Mucosa of descending colon (tissue), 3 donors: ENCODE data around the gene SMIM34. TPM values are rescaled to one million over a fixed set of nuclear protein-coding genes. Genes with fewer than 3 reads are reported as not detected.
"Not testable (repeated sequence)": the region's sequence is repeated elsewhere in the genome, so short reads cannot be mapped to it uniquely, and the experiment has no call there.

Experiments used
- ATAC-seq: fragments of 200-7000 bp; cut with Tn5 transposase; one replicate; pipeline ENCODE4 v1.9.1; 2020; ENCODE audit warnings: mild to moderate bottlenecking, moderate library complexity
- DNase-seq, 3 donors: peaks; one replicate each; pipeline ENCODE4 v3.0.0-alpha.2; 2020
- H3K36me3 ChIP-seq: fragments of 200-600 bp; one replicate; pipeline ENCODE4 v1.8.0; 2021; ENCODE audit warnings: low read depth, mild to moderate bottlenecking
- H3K4me1 ChIP-seq: fragments of 200-600 bp; one replicate; pipeline ENCODE4 v1.8.0; 2021; ENCODE audit warnings: low read depth, mild to moderate bottlenecking
- H3K4me3 ChIP-seq: fragments of 200-600 bp; one replicate; pipeline ENCODE4 v1.8.0; 2021; ENCODE audit warnings: mild to moderate bottlenecking
- H3K9me3 ChIP-seq: fragments of 200-600 bp; one replicate; pipeline ENCODE4 v1.8.0; 2021; ENCODE audit warnings: mild to moderate bottlenecking
- intact Hi-C, 2 donors: fragments of 100-400 bp; cut with DNase I in 1 of 2; cut with micrococcal nuclease in 1 of 2; formaldehyde crosslinking; loops; one replicate each; pipeline versions ENCODE4 v1.11.0 to v1.11.1; 2022; cut with DNase I, micrococcal nuclease
- long read RNA-seq, 2 donors: library from polyadenylated mRNA; unstranded; transcript quantifications; one replicate each; pipeline ENCODE4 v2.0.0, GENCODE V29; 2019 to 2021
- total RNA-seq, 3 donors: library from RNA; stranded (reverse); fragmentation: NEBNext Ultra II Directional in 2 of 3; extraction: Animal tissue kit (Norgen Biotek cat#: 25700) in 2 of 3; gene quantifications; one replicate each; pipeline versions ENCODE4 v1.2.1 to v1.2.4, GENCODE V29; 2021 to 2023
- donor health status: DM: no; HTN: no; CAD: no; lungs with moderate emphysema.
- donor health status: DM: no; HTN: no; CAD: no.
- donor health status: DM: no; HTN: yes; CAD: no.

The SMIM34 gene, protein sequence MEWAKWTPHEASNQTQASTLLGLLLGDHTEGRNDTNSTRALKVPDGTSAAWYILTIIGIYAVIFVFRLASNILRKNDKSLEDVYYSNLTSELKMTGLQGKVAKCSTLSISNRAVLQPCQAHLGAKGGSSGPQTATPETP
- total RNA-seq, result not detected
- long read RNA-seq, donor 1, result 0 reads
- long read RNA-seq, donor 2, result 0 reads

- ATAC-seq, H3K36me3 ChIP-seq, H3K4me1 ChIP-seq, H3K4me3 ChIP-seq, H3K9me3 ChIP-seq, DNase-seq, intact Hi-C loops: not testable (repeated sequence)
Measured at GRCh38 chr21:34423805-34424204, at the start of gene SMIM34. TSS of gene SMIM34 (minus strand) at chr21:34423951. CDS start at chr21:34423839, 112 bp downstream.

GRCh38 chr21:34467333-34467732 lies 43.6 kb upstream of the SMIM34 start:
- H3K4me3 ChIP-seq, ATAC-seq, intact Hi-C loops, DNase-seq, H3K4me1 ChIP-seq, H3K36me3 ChIP-seq, H3K9me3 ChIP-seq: not testable (repeated sequence)

DNA sequence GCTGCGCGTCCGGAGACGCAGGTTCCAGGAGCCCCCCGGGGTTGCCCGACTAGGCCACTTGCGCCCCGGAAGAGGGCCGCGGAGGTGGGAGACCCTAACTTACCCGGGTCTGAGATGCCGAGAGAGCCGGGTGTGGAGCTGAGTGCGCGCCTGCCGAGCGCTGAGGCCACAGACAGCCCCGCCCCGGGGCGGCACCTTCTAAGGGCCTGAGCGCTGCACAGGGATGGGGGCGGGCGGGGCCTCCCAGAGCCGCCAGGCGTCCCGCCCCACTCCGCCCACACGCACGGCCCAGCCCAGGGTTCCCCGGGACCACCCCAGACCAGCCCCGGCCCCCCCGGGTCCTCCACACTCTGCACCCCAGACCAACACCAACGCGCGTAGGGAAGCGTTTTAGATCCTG lies 35.7 kb upstream of the SMIM34 start:
- H3K4me1 ChIP-seq, intact Hi-C loops, DNase-seq, H3K4me3 ChIP-seq, H3K36me3 ChIP-seq, H3K9me3 ChIP-seq: not testable (repeated sequence)
- ATAC-seq, result peak; percentile 31

GRCh38 chr21:34458266-34458665 lies 34.5 kb upstream of the SMIM34 start:
- DNase-seq, ATAC-seq, H3K36me3 ChIP-seq, H3K9me3 ChIP-seq, intact Hi-C loops, H3K4me3 ChIP-seq, H3K4me1 ChIP-seq: not testable (repeated sequence)

GRCh38 chr21:34456180-34456579 lies 32.4 kb upstream of the SMIM34 start:
- DNase-seq, H3K4me1 ChIP-seq, intact Hi-C loops, H3K4me3 ChIP-seq, ATAC-seq, H3K9me3 ChIP-seq, H3K36me3 ChIP-seq: not testable (repeated sequence)

- ATAC-seq, intact Hi-C loops, H3K4me1 ChIP-seq, H3K36me3 ChIP-seq, H3K4me3 ChIP-seq, DNase-seq, H3K9me3 ChIP-seq: not testable (repeated sequence)
Measured at GRCh38 chr21:34455628-34456027, 31.9 kb upstream of the SMIM34 start.

- ATAC-seq, result peak; percentile 39
Measured at GRCh38 chr21:34447018-34447417, 23.3 kb upstream of the SMIM34 start.

DNA sequence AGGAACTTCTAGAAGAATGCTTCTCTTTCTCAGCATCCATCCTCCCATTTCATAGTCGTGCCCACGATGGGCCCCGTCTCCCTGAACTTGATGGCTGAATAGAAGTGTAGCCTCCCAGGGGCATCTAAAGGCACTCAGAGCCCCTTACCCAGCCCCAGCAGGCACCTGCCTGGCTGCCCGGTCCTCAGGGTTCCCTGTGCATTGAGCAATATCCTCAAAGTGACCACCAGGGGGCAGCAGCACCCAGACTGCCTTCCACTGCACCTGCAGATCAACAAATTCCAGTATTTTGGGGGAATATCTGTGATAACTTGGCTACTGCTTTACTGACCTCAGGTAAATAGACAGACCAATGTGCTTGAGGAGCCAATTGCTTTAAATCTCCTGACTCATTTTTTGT lies 19.7 kb upstream of the SMIM34 start:
- H3K36me3 ChIP-seq, H3K9me3 ChIP-seq, H3K4me1 ChIP-seq, DNase-seq, intact Hi-C loops, H3K4me3 ChIP-seq: not testable (repeated sequence)
- ATAC-seq, result peak; percentile 64

More at GRCh38 chr21:34447018-34447417, 23.3 kb upstream of the SMIM34 start:
- H3K9me3 ChIP-seq, H3K36me3 ChIP-seq, H3K4me1 ChIP-seq, DNase-seq, H3K4me3 ChIP-seq, intact Hi-C loops: not testable (repeated sequence)

DNA sequence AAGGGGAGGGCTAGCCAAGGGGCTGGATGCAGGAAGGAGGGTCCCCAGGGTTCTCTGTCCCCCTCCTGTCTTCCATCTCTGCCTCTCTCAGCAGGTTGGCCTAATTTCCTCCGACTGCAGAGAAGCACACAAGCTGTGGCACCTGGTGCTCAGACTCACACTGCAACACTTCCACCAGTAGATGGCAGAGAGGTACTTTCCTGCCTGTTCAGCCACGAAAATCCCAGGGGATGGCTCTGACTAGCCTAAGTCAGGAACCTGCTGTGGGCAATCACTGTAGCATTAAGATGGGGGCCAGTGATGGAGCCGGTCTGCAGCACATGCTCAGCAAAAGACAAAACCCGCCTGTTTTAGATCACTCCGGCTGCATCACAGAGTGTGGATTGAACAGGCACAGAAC lies 6.0 kb upstream of the SMIM34 start:
- H3K9me3 ChIP-seq, intact Hi-C loops, H3K36me3 ChIP-seq, H3K4me3 ChIP-seq, DNase-seq, H3K4me1 ChIP-seq: not testable (repeated sequence)
- peak; percentile 59 for ATAC-seq

DNA sequence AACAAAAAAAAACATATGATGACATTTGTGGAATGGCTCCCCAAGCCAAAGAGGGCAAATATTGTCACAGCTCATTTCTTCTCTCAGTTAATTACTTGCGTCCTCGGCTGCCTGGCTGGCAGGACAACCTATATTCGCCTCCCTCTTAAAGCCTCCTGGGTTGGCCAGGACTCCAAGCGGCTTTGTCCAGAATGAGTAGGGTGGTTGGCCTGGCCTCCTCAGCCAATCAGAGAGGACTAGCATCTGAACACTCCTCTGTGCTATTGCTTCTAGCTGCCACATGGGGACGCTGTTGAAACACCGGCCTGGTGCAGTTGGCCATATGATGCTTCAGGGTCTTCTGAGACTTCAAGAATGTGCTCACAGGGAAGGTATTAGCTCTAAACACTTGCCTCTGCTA lies 4.7 kb upstream of the SMIM34 start:
- intact Hi-C loops, H3K4me3 ChIP-seq, ATAC-seq, H3K9me3 ChIP-seq, H3K4me1 ChIP-seq, H3K36me3 ChIP-seq, DNase-seq: not testable (repeated sequence)

DNA sequence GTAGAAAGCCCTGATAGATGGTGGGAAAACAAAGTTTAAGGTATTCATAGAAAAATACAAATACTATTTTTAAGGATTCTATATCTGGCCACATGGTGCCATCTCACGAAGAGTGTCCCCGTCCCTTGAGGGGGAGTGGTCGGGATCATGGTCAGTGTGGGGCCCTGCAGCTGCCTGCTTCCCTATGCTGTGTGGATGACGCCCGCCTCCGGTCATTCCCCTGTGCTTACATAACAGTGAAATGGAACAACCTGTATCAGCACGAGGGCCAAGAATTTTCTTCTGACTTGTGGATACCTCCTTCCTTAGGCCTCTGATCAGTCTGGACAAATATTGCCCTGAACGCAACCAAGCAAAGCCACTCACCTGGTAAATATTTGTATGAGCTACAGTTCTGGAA lies 3.6 kb upstream of the SMIM34 start:
- intact Hi-C loops, H3K9me3 ChIP-seq, DNase-seq, H3K4me1 ChIP-seq, H3K36me3 ChIP-seq, ATAC-seq, H3K4me3 ChIP-seq: not testable (repeated sequence)

DNA sequence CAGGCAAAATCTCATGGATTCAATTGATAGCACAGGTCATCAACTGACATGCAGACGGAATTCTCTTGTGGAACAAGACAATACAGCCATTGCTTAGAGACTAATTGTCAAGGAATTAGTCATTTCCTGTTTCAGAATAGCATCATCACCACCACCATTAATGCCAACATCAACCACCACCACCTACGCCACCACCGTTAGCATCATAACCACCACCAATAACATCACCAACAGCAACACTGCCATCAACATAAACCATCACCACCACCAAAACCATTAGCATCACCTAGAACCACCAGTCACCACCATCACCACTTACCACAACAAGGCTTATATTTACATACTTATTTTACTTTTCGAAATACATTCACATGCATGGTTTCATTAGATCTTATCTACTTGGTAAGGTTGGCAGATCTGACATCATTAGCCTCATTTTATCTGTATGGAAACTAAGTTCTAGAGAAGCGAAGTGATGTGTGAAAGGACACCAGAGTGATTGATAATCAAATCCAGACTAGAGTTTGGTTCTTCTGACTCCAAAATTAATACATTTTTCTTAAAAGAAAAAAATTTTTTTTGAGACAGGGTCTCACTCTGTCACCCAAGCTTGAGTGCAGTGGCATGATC lies 6.2 kb downstream of the SMIM34 start:
- ATAC-seq, H3K4me3 ChIP-seq, H3K36me3 ChIP-seq, H3K4me1 ChIP-seq, DNase-seq, H3K9me3 ChIP-seq, intact Hi-C loops: not testable (repeated sequence)

DNA sequence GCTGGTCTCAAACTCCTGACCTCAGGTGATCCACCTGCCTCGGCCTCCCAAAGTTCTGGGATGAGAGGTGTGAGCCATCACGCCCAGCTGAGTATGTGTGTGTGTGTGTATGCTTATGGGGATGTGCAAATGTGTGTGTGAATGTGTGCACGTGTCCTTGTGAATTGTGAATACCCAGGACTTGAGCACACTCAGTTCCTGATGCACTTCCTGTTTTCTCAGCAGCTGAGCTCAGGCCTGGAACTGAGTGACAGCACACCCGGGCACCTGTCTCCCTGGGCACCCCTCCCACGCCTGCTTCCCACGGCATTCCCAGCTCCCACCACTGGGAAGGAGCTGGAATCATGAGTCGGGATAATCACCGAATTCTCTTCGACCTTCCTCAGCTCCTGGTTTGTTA lies 16.5 kb downstream of the SMIM34 start:
- ATAC-seq, intact Hi-C loops, DNase-seq, H3K4me1 ChIP-seq, H3K9me3 ChIP-seq, H3K4me3 ChIP-seq, H3K36me3 ChIP-seq: not testable (repeated sequence)

GRCh38 chr21:34406676-34407075 lies 17.1 kb downstream of the SMIM34 start:
- H3K4me3 ChIP-seq, H3K36me3 ChIP-seq, H3K4me1 ChIP-seq, intact Hi-C loops, ATAC-seq, DNase-seq, H3K9me3 ChIP-seq: not testable (repeated sequence)

GRCh38 chr21:34406102-34406501 lies 17.6 kb downstream of the SMIM34 start:
- H3K9me3 ChIP-seq, intact Hi-C loops, H3K36me3 ChIP-seq, ATAC-seq, H3K4me3 ChIP-seq, DNase-seq, H3K4me1 ChIP-seq: not testable (repeated sequence)
